Chondrocyte (in vitro differentiated cells): Measurements from ENCODE around the gene ZNF576. TPM values are rescaled to one million over a fixed set of nuclear protein-coding genes. Genes with fewer than 3 reads are reported as not detected.

Experiments
- DNase-seq: peaks from one replicate; pipeline ENCODE4 v3.0.0; 2021; ENCODE audit warnings: mixed read lengths, low spot score
- H3K27ac Mint-ChIP-seq: one replicate; pipeline ENCODE4 v1.8.0; 2021; ENCODE audit warnings: mild to moderate bottlenecking, moderate library complexity, mixed read lengths; ENCODE audit not compliant: unreplicated experiment
- H3K27me3 Mint-ChIP-seq: 2 replicates; pipeline ENCODE4 v1.8.0; 2021; ENCODE audit warnings: low read depth, mixed read lengths
- H3K36me3 Mint-ChIP-seq: 2 replicates; pipeline ENCODE4 v1.8.0; 2021; ENCODE audit warnings: low read depth, mixed read lengths
- H3K4me1 Mint-ChIP-seq: 2 replicates; pipeline ENCODE4 v1.8.0; 2021; ENCODE audit warnings: low read depth, mild to moderate bottlenecking, mixed read lengths
- H3K4me3 Mint-ChIP-seq: one replicate; pipeline ENCODE4 v1.8.0; 2021; ENCODE audit warnings: mild to moderate bottlenecking, moderate library complexity, mixed read lengths; ENCODE audit not compliant: unreplicated experiment
- H3K9me3 Mint-ChIP-seq: 2 replicates; pipeline ENCODE4 v1.8.0; 2021; ENCODE audit warnings: low read depth, mixed read lengths
- total RNA-seq: library from RNA; stranded (reverse); gene quantifications from 3 replicates; pipeline ENCODE4 v1.2.1, GENCODE V29; 2021
- TF ChIP-seq, protein P1 (sequence below): fragments of 200-600 bp; sonication (generic); IDR thresholded peaks from 2 replicates; pipeline ENCODE4 v1.5.0; 2021; ENCODE audit warnings: antibody characterized with exemption, mild to moderate bottlenecking, moderate library complexity

ZNF576 gene
- total RNA-seq, 1 donor from 2014 or later = 11.9 TPM

DNA sequence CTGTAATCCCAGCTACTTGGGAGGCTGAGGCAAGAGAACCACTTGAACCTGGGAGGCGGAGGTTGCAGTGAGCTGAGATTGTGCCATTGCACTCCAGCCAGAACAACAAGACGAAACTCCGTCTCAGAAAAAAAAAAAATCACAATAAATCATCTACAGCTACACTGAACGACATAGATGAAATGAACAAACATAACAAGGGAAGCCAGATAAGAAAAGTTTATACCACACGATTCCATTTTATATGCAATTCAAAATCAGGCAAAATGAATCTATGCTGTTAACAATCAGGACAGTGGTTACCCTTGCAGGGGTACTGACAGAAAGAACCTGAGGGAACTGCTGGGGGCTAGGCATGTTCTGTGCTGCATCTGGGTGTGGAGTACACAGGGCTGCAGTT lies 26.7 kb upstream of the ZNF576 start:
- TF ChIP-seq, protein P1, sequence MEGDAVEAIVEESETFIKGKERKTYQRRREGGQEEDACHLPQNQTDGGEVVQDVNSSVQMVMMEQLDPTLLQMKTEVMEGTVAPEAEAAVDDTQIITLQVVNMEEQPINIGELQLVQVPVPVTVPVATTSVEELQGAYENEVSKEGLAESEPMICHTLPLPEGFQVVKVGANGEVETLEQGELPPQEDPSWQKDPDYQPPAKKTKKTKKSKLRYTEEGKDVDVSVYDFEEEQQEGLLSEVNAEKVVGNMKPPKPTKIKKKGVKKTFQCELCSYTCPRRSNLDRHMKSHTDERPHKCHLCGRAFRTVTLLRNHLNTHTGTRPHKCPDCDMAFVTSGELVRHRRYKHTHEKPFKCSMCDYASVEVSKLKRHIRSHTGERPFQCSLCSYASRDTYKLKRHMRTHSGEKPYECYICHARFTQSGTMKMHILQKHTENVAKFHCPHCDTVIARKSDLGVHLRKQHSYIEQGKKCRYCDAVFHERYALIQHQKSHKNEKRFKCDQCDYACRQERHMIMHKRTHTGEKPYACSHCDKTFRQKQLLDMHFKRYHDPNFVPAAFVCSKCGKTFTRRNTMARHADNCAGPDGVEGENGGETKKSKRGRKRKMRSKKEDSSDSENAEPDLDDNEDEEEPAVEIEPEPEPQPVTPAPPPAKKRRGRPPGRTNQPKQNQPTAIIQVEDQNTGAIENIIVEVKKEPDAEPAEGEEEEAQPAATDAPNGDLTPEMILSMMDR = no peak
- peaks cover 7% of the 10 kb centered on the region for H3K4me1 Mint-ChIP-seq
- H3K36me3 Mint-ChIP-seq = peaks cover 2% of the 10 kb centered on the region
- no peak overlapping the region for H3K27ac Mint-ChIP-seq
- no peak for DNase-seq
- no peak overlapping the region for H3K4me3 Mint-ChIP-seq
- H3K9me3 Mint-ChIP-seq = no peaks in the 10 kb centered on the region
- no peaks in the 10 kb centered on the region for H3K27me3 Mint-ChIP-seq

DNA sequence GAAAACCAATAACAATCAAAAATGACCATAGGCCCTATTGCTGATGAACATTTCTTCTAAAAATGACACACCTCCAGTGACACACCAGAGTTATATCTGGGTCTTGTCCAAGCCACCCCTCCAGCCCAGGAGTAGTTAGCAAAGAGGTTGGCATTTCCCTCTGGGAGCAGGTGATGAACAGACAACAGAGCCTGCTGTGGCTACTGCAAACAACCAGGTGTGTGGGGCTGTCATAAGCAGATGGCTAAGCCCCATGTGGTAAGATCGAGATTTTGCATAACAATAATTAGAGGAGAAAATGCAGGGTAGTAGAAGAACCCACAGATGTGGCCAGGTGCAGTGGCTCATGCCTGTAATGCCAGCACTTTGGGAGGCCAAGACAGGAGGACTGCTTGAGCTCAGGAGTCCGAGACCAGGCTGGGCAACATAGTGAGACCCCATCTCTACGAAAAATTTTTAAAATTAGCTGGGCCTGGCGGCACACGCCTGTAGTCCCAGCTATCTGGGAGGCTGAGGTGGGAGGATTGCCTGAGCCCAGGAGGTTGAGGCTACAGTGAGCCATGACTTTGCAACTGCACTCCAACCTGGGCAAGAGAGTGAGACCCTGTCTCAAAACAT lies 26.1 kb upstream of the ZNF576 start:
- Mint-ChIP-seq H3K4me3 (no peak overlapping the region), H3K4me1 (peaks cover 12% of the 10 kb centered on the region), H3K9me3 (no peaks in the 10 kb centered on the region), H3K27ac (no peak overlapping the region), H3K27me3 (no peaks in the 10 kb centered on the region), H3K36me3 (peaks cover 2% of the 10 kb centered on the region)
- TF ChIP-seq, protein P1 = no peak
- no peak for DNase-seq

DNA sequence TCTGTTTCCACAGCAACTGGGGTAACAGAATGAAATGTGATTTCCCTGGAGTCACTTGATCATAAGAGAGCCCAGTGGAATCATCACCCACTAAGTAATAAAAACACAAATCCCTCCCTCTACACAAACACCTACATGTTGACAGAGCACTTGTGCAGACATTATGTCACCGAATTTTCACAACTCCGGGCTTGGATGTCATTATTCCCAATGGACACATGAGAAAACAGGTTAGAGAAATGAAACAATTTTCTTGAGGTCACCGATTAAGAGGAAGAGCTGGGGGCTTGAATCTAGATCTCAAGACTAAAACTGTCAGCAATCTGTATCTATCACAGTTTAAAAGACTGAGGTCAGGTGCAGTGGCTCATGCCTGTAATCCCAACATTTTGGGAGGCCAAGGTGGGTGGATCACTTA lies 24.2 kb upstream of the ZNF576 start:
- DNase-seq = no peak
- Mint-ChIP-seq H3K4me3 (no peak overlapping the region), H3K27ac (no peak overlapping the region), H3K4me1 (peaks cover 12% of the 10 kb centered on the region), H3K9me3 (no peaks in the 10 kb centered on the region), H3K36me3 (no peaks in the 10 kb centered on the region), H3K27me3 (no peaks in the 10 kb centered on the region)
- TF ChIP-seq, protein P1 = no peak

DNA sequence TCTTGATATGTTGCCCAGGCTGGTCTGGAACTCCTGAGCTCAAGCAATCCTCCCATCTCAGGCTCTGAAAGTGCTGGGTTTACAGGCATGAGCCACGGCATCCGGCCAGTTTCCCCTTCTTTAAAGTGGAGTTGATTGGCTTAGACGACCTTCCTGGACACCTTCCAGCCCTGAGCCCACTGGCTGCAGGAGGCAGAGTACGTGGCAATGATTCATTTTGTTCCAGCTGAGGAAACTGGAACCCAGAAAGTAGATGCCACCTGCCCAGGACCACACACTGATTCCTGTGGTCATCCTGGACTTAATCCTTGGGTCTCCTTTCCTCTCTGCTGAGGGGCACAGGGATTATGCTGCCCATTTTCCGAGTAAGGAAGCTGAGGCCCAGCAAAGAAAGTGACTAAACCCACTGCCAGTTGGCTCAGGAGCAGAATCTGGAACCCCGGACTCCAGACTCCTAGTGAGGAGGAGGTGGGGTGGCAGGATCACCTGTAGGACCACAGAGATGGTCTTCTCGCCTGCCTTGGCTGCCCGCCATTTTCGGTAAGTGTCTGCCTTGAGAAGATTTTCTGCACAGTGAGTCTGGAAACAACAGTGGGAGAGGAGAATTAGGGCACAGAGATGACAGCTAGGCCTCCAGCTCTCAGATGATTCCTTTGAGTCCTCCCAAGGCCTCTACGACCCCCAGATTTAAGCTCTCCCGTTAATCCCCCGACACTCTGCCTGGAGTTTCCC lies 21.8 kb upstream of the ZNF576 start:
- H3K4me1 Mint-ChIP-seq = peaks cover 12% of the 10 kb centered on the region
- no peak for DNase-seq

More for the DNA sequence above, 21.8 kb upstream of the ZNF576 start:
- Mint-ChIP-seq H3K27me3 (peaks cover 2% of the 10 kb centered on the region), H3K9me3 (no peaks in the 10 kb centered on the region), H3K27ac (peak overlapping the region; percentile 92), H3K4me3 (peak overlapping the region; percentile 95), H3K36me3 (no peaks in the 10 kb centered on the region)
- TF ChIP-seq, protein P1 = no peak
